Tibial artery (tissue), 4 donors: ENCODE measurements around the gene CIAO3.

Experiments
- DNase-seq, 2 donors: peaks; one replicate each; pipeline ENCODE4 v3.0.0-alpha.2; 2019
- H3K27ac ChIP-seq, 2 donors: fragments of 200-600 bp; sonication (generic) in 1 of 2; 1 replicate in 1 of 2; 2 replicates in 1 of 2; pipeline ENCODE4 v1.5.1; 2018 to 2019; ENCODE audit warnings: mild to moderate bottlenecking in 1 of 2
- H3K27me3 ChIP-seq, 2 donors: fragments of 200-600 bp; sonication (generic) in 1 of 2; one replicate each; pipeline versions ENCODE4 v1.5.1 to v1.6.0; 2016 to 2019
- H3K36me3 ChIP-seq, 3 donors: fragments of 200-600 bp; sonication (generic) in 2 of 3; one replicate each; pipeline ENCODE4 v1.5.1; 2016 to 2019; ENCODE audit warnings: mild to moderate bottlenecking in 2 of 3
- H3K4me1 ChIP-seq, 4 donors: fragments of 200-600 bp; sonication (generic) in 2 of 4; 1 replicate in 3 of 4; 2 replicates in 1 of 4; pipeline ENCODE4 v1.5.1; 2016 to 2019
- H3K4me3 ChIP-seq, 2 donors: fragments of 200-600 bp; sonication (generic) in 1 of 2; 1 replicate in 1 of 2; 2 replicates in 1 of 2; pipeline ENCODE4 v1.5.1; 2018 to 2019; ENCODE audit warnings: mild to moderate bottlenecking in 2 of 2
- H3K9me3 ChIP-seq, 3 donors: fragments of 200-600 bp; sonication (generic) in 1 of 3; one replicate each; pipeline ENCODE4 v1.5.1; 2016 to 2019
- intact Hi-C: fragments of 100-400 bp; cut with DNase I; formaldehyde crosslinking; loops from one replicate; pipeline ENCODE4 v1.15.0; 2023; ENCODE audit warnings: low total_unique reads
- TF ChIP-seq, protein P1 (sequence below), 2 experiments: fragments of 200-600 bp in 1 of 2; fragments of 450-650 bp in 1 of 2; IDR thresholded peaks; one replicate each; pipeline ENCODE4 v1.5.1; 2017 to 2019; ENCODE audit warnings: antibody characterized with exemption in 2 of 2, mild to moderate bottlenecking in 1 of 2, moderate library complexity in 1 of 2

Gene CIAO3

DNA sequence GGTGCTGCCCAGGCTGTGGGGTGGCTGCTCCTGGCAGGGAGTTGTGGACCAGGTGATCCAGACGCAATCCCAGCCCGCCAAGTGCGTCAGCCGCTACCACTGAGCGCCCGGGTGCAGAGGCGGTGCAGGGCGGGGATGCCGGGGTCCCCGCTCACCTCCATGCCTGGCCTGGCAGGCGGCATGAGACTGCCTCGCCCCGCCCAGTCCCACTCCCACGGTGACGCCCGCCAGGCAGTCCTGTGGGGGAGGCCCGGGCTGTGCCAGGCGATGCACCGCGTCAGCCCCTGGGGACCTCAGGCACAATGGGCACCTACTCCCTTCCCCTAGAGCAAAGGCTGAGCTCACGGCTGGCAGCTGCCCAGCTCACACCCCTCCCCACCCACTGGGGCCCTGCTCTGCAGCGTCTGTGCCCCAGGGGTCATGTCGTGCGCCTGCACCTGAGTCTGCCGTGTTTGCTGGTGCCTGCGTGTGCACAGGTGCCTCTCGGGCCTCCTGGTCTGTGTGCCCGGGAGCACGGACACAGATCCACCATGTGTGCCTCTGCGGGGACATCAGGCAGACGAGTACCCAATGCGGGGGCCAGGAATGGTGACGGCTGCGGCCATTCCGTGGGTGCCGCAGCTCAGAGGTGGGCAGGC, 42.1 kb upstream of the CIAO3 start:
- Histone ChIP-seq H3K27me3 (peaks cover 0 to 62% of the 10 kb centered on the region in 2 donors), H3K27ac (no peak overlapping the region), H3K4me3 (no peak overlapping the region), H3K36me3 (peaks cover 0 to 9% (median 0%) of the 10 kb centered on the region in 3 donors), H3K9me3 (no peaks in the 10 kb centered on the region), H3K4me1 (peaks cover 0 to 37% (median 11%) of the 10 kb centered on the region in 4 donors)
- intact Hi-C loops, result no loop called here
- DNase-seq, result no peak
- TF ChIP-seq, protein P1, sequence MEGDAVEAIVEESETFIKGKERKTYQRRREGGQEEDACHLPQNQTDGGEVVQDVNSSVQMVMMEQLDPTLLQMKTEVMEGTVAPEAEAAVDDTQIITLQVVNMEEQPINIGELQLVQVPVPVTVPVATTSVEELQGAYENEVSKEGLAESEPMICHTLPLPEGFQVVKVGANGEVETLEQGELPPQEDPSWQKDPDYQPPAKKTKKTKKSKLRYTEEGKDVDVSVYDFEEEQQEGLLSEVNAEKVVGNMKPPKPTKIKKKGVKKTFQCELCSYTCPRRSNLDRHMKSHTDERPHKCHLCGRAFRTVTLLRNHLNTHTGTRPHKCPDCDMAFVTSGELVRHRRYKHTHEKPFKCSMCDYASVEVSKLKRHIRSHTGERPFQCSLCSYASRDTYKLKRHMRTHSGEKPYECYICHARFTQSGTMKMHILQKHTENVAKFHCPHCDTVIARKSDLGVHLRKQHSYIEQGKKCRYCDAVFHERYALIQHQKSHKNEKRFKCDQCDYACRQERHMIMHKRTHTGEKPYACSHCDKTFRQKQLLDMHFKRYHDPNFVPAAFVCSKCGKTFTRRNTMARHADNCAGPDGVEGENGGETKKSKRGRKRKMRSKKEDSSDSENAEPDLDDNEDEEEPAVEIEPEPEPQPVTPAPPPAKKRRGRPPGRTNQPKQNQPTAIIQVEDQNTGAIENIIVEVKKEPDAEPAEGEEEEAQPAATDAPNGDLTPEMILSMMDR (IDR thresholded peaks at IDR 0.05), result no peak

- intact Hi-C loops, result no loop called here
- Histone ChIP-seq H3K27me3 (peaks cover 0 to 63% of the 10 kb centered on the region in 2 donors), H3K4me1 (peaks cover 0 to 30% (median 5%) of the 10 kb centered on the region in 4 donors), H3K9me3 (no peaks in the 10 kb centered on the region), H3K36me3 (peaks cover 0 to 9% (median 0%) of the 10 kb centered on the region in 3 donors), H3K27ac (no peak overlapping the region), H3K4me3 (no peak overlapping the region)
- no peak for DNase-seq
- TF ChIP-seq, protein P1 (IDR thresholded peaks at IDR 0.05), result no peak
Observed at GRCh38 chr16:782258-782657, 41.5 kb upstream of the CIAO3 start.

GRCh38 chr16:781346-782010, 40.7 kb upstream of the CIAO3 start:
- H3K9me3 ChIP-seq, result no peaks in the 10 kb centered on the region
- H3K27ac ChIP-seq, result no peak overlapping the region
- intact Hi-C loops, result no loop called here
- H3K36me3 ChIP-seq, result peaks cover 0 to 9% (median 0%) of the 10 kb centered on the region in 3 donors
- TF ChIP-seq, protein P1 (IDR thresholded peaks at IDR 0.05), result no peak
- H3K4me1 ChIP-seq, result peaks cover 0 to 25% (median 0%) of the 10 kb centered on the region in 4 donors
- peaks cover 0 to 65% of the 10 kb centered on the region in 2 donors for H3K27me3 ChIP-seq
- DNase-seq, result no peak
- no peak overlapping the region for H3K4me3 ChIP-seq

DNA sequence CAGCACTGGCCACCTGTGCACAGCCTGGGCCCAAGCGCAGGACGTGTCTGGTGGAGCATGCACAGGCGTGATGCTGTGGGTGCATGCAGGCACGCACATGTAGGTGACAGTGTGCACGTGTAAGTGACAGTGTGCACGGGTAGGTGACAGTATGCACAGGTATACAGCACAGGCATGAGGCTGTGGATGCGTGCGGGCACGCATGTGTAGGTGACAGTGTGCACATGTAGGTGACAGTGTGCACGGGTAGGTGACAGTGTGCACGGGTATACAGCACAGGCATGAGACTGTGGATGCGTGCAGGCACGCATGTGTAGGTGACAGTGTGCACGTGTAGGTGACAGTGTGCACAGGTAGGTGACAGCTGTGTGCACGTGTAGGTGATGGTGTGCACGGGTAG, 39.5 kb upstream of the CIAO3 start:
- intact Hi-C loops, result no loop called here
- Histone ChIP-seq H3K27ac (no peak overlapping the region), H3K36me3 (no peaks in the 10 kb centered on the region), H3K4me3 (no peak overlapping the region), H3K9me3 (no peaks in the 10 kb centered on the region), H3K27me3 (peaks cover 0 to 77% of the 10 kb centered on the region in 2 donors), H3K4me1 (peaks cover 0 to 16% (median 0%) of the 10 kb centered on the region in 4 donors)
- DNase-seq, result no peak
- TF ChIP-seq, protein P1 (IDR thresholded peaks at IDR 0.05), result no peak

- Histone ChIP-seq H3K4me3 (no peak overlapping the region), H3K9me3 (no peaks in the 10 kb centered on the region), H3K36me3 (no peaks in the 10 kb centered on the region), H3K27me3 (peaks cover 0 to 84% of the 10 kb centered on the region in 2 donors), H3K4me1 (peaks cover 0 to 16% (median 0%) of the 10 kb centered on the region in 4 donors), H3K27ac (no peak overlapping the region)
- TF ChIP-seq, protein P1 (IDR thresholded peaks at IDR 0.05), result no peak
- no peak for DNase-seq
- intact Hi-C loops, result no loop called here
Observed at GRCh38 chr16:779561-779960, 38.8 kb upstream of the CIAO3 start.
